Aorta (tissue), 5 donors: ENCODE measurements around the gene SEC23B. TPM values are rescaled to one million over a fixed set of nuclear protein-coding genes. Genes with fewer than 3 reads are reported as not detected.

ENCODE experiments used
- ATAC-seq: fragments of 200-7000 bp; cut with Tn5 transposase; one replicate; pipeline ENCODE4 v1.9.1; 2022; ENCODE audit warnings: moderate library complexity; ENCODE audit not compliant: low FRiP score
- DNase-seq, 2 donors: peaks; one replicate each; pipeline ENCODE4 v3.0.0-alpha.2; 2020
- H3K27ac ChIP-seq, 2 donors: one replicate each; pipeline ENCODE4 v1.5.1; 2013; ENCODE audit warnings: low read length in 2 of 2, mild to moderate bottlenecking in 2 of 2, moderate library complexity in 2 of 2, control low read depth in 1 of 2, inconsistent platforms in 1 of 2, low read depth in 1 of 2
- H3K27me3 ChIP-seq, 2 donors: one replicate each; pipeline ENCODE4 v1.6.1; 2013; ENCODE audit warnings: control low read depth in 1 of 2, low read length in 1 of 2, mild to moderate bottlenecking in 1 of 2, moderate library complexity in 1 of 2; ENCODE audit not compliant: insufficient read depth in 2 of 2, control insufficient read depth in 1 of 2
- H3K36me3 ChIP-seq, 2 donors: one replicate each; pipeline ENCODE4 v1.6.1; 2013; ENCODE audit warnings: control low read depth in 1 of 2, low read length in 1 of 2, mild to moderate bottlenecking in 1 of 2; ENCODE audit not compliant: insufficient read depth in 2 of 2, control insufficient read depth in 1 of 2
- H3K4me1 ChIP-seq, 2 donors: one replicate each; pipeline ENCODE4 v1.6.1; 2013; ENCODE audit warnings: low read length in 2 of 2, control low read depth in 1 of 2, mild to moderate bottlenecking in 1 of 2, moderate library complexity in 1 of 2; ENCODE audit not compliant: insufficient read depth in 2 of 2, control insufficient read depth in 1 of 2
- H3K4me3 ChIP-seq, 2 donors: one replicate each; pipeline ENCODE4 v1.5.1; 2013; ENCODE audit warnings: low read length in 2 of 2, control low read depth in 1 of 2, mild to moderate bottlenecking in 1 of 2
- H3K9me3 ChIP-seq: one replicate; pipeline ENCODE4 v1.6.1; 2013; ENCODE audit warnings: mild to moderate bottlenecking, low read length; ENCODE audit not compliant: control insufficient read depth
- WGBS, 2 donors: extraction: QIAGEN DNeasy Blood & Tissue Kit; methylation state at CpG; one replicate each; pipeline ENCODE4 v1.1.7; 2013; 5-methylcytosine and 5-hydroxymethylcytosine counted together
- intact Hi-C, 2 donors: fragments of 100-400 bp; cut with DNase I; formaldehyde crosslinking; loops; one replicate each; pipeline versions ENCODE4 v1.14.2 to v1.15.0; 2022
- long read RNA-seq, 2 donors: library from polyadenylated mRNA; unstranded; transcript quantifications; one replicate each; pipeline ENCODE4 v2.0.0, GENCODE V29; 2020 to 2021
- polyA plus RNA-seq, 2 donors: library from polyadenylated mRNA; stranded (reverse); fragments of 200-250 nt; gene quantifications; one replicate each; pipeline ENCODE4 v1.2.3, GENCODE V29; 2013
- total RNA-seq, 2 donors: library from RNA; stranded (reverse); fragmentation: NEBNext Ultra II Directional; extraction: Animal tissue kit (Norgen Biotek cat#: 25700); gene quantifications; one replicate each; pipeline ENCODE4 v1.2.1, GENCODE V29; 2021
- donor health status: healthy with polysubstance abuse.
- donor health status: Bipolar disorder and iron deficiency.
- donor health status: DM: no; HTN: no; CAD: no.
- donor health status: DM: no; HTN: no; CAD: no.
- donor health status: DM: yes; HTN: yes; CAD: no.

The SEC23B gene
- total RNA-seq = 10 to 100 TPM; 30.6 to 37.5 TPM
- 10 to 100 TPM in 1 of 2 donors, 1 to 10 TPM in 1; 8.9 to 14.4 TPM for polyA plus RNA-seq
- long read RNA-seq, donor 1, transcript SEC23B-204 (20 exons, 3,484 nt) = minor isoform, 35 of 145 reads
- long read RNA-seq, donor 1, transcript SEC23B-202 (20 exons, 3,464 nt) = major isoform, 70 of 145 reads
- long read RNA-seq, donor 1, partial matches to known transcripts = 26 of 145 reads
- long read RNA-seq, donor 1, other reads (novel, unspliced or antisense) = 14 of 145 reads
- long read RNA-seq, donor 2, transcript SEC23B-202 (20 exons, 3,464 nt) = major isoform, 5 of 16 reads
- long read RNA-seq, donor 2, partial matches to known transcripts = 4 of 16 reads
- long read RNA-seq, donor 2, other reads (novel, unspliced or antisense) = 3 of 16 reads

DNA sequence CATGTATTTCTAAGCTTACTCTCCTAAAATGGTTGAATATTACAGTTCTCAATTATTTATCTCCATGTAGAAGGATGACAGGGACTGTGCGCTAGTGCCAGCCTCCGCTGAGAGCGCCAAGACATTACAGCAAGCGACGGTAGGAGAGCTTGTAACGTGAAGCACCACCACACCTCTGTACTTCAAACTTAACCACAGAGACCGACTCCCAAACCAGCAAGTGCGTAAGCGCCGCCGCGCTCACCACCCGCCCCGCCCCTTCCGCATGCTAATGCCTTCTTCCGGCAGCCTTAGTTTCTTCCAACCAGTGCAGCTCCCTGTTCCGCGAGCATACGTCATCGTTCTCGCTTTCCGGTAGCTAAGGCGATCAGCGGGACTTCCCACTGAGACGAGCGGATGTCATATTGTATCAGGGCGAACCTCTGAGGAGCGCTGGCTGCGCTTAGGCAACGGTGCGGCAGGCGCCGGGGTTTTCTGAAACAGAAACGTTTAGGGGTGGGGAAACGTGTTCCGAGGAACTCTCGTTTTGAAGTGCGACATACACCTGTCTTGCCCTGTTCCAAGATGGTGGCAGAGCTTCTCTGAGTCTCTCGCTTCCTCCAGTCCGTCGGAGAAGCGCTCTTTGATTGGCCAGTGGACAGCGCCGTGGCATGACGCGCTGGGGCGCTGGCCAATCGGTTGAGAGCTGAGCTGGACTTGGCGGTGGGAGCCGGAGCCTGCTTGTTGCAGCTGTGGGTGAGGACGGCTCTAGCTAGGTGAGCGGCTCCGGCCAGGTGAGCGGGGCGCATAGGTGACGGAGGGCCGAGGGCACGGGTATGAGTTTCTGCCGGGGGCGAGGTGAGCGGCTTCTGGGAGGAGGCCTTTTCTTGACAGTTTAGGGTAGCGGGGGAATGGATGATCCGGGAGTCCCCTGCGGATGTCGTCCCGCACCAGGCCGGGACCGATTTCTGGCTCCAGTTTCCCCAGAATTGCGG is at the start of gene SEC23B:
Gene SEC23B, plus strand, starts transcription at position 723 of the 974 bp plus-strand sequence. CDS start 2,896 bp downstream, outside the sequence.
- WGBS, 2 donors = 0% methylated on average over 69 of the region's 69 CpGs
- H3K4me3 ChIP-seq = peak within 1 kb of the TSS; percentile 49 to 60
- H3K4me1 ChIP-seq = no peaks in the 10 kb centered on the region
- DNase-seq (peak; percentile 99), ATAC-seq (peak; percentile 100)
- H3K36me3 ChIP-seq = no peaks in the 10 kb centered on the region
- intact Hi-C loops = loop anchor here (5.0 kb wide), 2 partner anchors 40 to 60 kb away; partner anchors contain the start of genes DZANK1 (in 2 of the 2), POLR3F (in 2 of the 2) and SMIM26 (in 1 of the 2)
- peak within 1 kb of the TSS; percentile 45 to 84 for H3K27ac ChIP-seq
- no peaks in the 10 kb centered on the region for H3K9me3 ChIP-seq
- H3K27me3 ChIP-seq = no peaks in the 10 kb centered on the region

DNA sequence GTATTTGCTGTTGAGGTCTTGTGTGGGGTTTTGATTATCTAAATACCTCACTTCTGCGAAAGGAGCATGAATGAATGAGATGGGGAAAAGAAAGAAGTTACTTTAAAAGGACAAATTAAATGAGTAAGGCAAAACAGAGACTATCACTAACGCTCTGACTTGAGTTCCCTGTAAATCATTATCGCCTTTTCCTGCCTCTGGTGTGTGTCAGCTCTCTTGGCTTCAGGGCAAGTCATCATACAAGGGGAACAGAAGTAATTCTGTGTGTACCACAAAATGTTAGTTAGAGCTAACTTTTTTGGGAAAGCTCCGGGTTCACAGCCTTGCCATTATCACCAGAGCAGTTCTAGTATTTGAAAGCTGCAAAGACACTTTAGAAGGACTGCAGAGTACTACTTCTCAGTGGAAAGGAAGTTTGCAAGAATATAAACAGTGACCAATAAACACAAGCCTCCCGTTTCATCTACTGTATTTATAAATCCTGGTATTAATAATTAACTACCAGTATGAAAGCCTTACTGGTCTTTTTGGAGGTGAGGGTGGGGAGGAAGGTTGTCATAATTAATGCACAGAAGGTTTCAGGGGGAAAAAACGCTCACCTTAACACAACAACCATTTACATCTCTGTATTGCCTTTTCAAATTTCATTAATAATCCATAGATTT is 42.1 kb upstream of the SEC23B start:
- intact Hi-C loops = loop anchor here (5.0 kb wide), 1 partner anchor 42 kb away; the partner anchor contains the start of gene SEC23B (in 2 of the 2)
- Histone ChIP-seq H3K4me3 (no peak overlapping the region), H3K27ac (no peak overlapping the region), H3K27me3 (no peaks in the 10 kb centered on the region), H3K9me3 (no peaks in the 10 kb centered on the region), H3K36me3 (no peaks in the 10 kb centered on the region), H3K4me1 (no peaks in the 10 kb centered on the region)
- ATAC-seq = no peak
- WGBS, 2 donors = 46 to 52% methylated on average over 6 of the region's 6 CpGs
- DNase-seq = no peak

DNA sequence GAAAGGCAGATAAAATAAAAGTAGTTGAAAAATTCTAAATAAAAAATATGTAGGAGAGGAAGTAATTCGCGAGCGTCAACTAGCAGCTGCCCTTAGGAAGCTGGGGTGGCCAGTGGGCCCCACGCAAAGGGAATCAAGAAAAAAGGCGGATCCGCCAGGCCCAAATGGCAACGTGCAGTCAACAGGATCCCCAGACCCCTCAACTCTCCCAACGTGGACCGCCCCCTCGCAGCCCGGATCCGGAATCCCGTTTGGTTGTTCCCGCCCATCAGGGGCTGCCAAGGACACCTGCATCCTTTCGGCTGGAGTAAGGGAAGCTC is 41.2 kb upstream of the SEC23B start:
- Histone ChIP-seq H3K4me3 (peak overlapping the region; percentile 28 to 56), H3K36me3 (no peaks in the 10 kb centered on the region), H3K9me3 (no peaks in the 10 kb centered on the region), H3K27ac (no peak overlapping the region), H3K4me1 (no peaks in the 10 kb centered on the region), H3K27me3 (no peaks in the 10 kb centered on the region)
- DNase-seq = no peak
- WGBS, 2 donors = 0 to 2% methylated on average over 13 to 15 of the region's 15 CpGs
- intact Hi-C loops = loop anchor here (5.0 kb wide), 1 partner anchor 41 kb away; the partner anchor contains the start of gene SEC23B (in 2 of the 2)
- peak; percentile 84 for ATAC-seq

DNA sequence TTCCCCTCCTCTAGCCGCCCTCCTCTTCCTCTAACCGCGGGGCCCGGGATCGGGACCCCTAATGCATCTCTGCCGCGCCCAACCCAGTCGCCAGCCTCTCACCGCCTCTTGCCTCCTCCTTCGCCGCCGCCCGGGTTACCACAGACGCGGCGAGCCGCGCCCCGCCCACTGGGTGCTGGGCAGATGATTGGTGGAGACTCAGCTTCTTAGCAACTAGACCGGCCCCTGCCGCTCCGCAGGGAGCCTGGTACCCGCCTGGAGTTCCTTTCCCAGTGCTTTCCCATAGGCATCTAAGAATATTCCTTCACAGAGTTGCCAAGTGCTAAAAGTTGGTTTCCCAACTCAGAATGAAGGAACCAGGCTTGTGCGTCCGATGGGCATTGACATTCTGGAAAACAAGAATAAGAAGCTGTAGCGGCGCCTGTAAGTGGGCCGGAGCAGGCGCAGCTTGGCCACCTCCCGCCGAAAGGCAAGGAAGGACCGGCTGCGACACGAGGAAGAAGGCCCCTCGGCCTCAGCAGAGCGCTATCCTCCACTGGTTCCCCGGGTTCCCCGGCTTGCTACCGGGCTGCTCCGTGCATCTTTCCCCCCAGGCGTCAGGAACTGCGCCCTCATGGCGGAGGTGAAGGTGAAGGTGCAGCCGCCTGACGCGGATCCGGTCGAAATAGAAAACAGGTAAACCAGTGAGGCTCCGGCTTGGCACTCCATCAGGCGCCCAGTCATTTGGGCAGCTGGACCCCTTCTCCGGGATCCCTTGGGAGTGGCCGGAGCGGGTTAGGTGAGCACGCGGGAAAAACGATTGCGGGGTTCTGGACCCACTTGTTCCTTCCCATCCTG is 40.6 kb upstream of the SEC23B start, which contains the start of the genes DZANK1 and POLR3F:
Gene DZANK1, minus strand, starts transcription at position 137 of the 837 bp plus-strand sequence. CDS start 1,672 bp downstream, outside the sequence.
Gene POLR3F, plus strand, starts transcription at position 497 of the 837 bp plus-strand sequence. Its CDS starts 117 bp downstream, at position 614.
- intact Hi-C loops = loop anchor here (5.0 kb wide), 1 partner anchor 40 kb away; the partner anchor contains the start of gene SEC23B (in 2 of the 2)
- Histone ChIP-seq H3K27ac (peak within 1 kb of the TSS in 1 of 2 donors; percentile 48), H3K36me3 (no peaks in the 10 kb centered on the region), H3K9me3 (no peaks in the 10 kb centered on the region), H3K4me1 (no peaks in the 10 kb centered on the region), H3K27me3 (no peaks in the 10 kb centered on the region), H3K4me3 (peak within 1 kb of the TSS; percentile 57 to 60)
- WGBS, 2 donors = 0% methylated on average over 57 of the region's 57 CpGs
- peak; percentile 98 for DNase-seq
- ATAC-seq = peak; percentile 100

DNA sequence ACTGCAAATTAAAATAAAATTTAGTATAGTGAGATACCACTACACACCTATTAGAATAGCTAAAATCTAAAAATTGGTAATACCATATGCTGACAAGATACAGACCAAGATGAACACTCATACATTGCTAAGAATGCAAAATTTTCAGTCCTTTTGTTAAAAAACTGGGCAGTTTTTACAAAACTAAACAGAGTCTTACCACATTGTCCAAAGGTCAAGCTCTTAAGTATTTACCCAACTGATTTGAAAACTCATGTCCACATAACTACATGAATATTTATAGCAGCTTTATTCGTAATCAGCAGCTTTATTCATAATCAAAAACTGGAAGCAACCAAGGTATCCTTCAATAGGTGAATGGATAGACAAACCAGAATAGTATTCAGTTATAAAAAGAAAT is 30.5 kb upstream of the SEC23B start:
- ATAC-seq (no peak), DNase-seq (no peak)
- no peaks in the 10 kb centered on the region for H3K27me3 ChIP-seq
- H3K27ac ChIP-seq = no peak overlapping the region
- no peaks in the 10 kb centered on the region for H3K4me1 ChIP-seq
- H3K4me3 ChIP-seq = no peak overlapping the region
- intact Hi-C loops = no loop called here
- no peaks in the 10 kb centered on the region for H3K9me3 ChIP-seq
- WGBS, 2 donors = 85 to 87% methylated on average over 1 of the region's 1 CpG
- peaks cover 0 to 7% of the 10 kb centered on the region in 2 donors for H3K36me3 ChIP-seq

DNA sequence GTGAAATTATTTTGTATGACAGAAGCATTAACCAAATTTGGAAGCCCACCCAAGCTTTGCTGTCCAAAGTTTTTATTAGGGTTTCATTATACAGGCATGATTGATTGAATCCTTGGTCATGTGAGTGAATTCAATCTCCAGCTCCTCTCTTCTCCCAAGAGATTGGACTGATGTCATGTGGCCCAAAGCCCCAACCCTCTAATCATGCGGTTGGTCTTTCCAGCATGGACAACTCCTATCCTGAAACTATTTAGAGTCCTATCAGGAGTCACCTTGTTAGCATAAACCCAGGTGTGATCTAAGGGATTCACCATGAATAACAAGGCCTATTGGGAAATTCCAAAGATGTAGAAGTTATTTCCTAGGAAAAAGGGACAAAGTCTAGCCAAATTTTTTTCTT is 29.9 kb upstream of the SEC23B start:
- no peak overlapping the region for H3K4me3 ChIP-seq
- no peak for ATAC-seq
- H3K9me3 ChIP-seq = no peaks in the 10 kb centered on the region
- H3K4me1 ChIP-seq = no peaks in the 10 kb centered on the region
- DNase-seq = no peak
- intact Hi-C loops = no loop called here
- H3K36me3 ChIP-seq = peaks cover 0 to 9% of the 10 kb centered on the region in 2 donors
- WGBS, 2 donors = 66 to 75% methylated on average over 1 of the region's 1 CpG
- H3K27me3 ChIP-seq = no peaks in the 10 kb centered on the region
- no peak overlapping the region for H3K27ac ChIP-seq

DNA sequence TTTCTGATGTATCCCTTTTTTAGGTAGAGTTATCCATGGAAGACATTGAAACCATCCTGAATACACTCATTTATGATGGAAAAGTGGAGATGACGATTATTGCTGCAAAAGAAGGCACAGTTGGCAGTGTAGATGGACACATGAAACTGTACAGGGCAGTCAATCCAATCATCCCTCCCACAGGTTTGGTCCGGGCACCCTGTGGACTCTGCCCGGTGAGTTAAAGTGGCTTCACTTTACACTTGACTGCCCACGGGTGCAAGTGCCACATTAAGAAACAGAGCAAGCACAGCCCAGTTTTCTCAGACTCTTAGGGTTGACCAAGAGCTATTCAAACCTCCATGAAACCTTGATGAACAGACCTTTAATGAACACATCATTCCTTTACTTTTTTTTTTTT is 26.1 kb upstream of the SEC23B start:
- Histone ChIP-seq H3K4me3 (no peak overlapping the region), H3K4me1 (no peaks in the 10 kb centered on the region), H3K27ac (no peak overlapping the region), H3K9me3 (no peaks in the 10 kb centered on the region), H3K27me3 (no peaks in the 10 kb centered on the region), H3K36me3 (peaks cover 0 to 7% of the 10 kb centered on the region in 2 donors)
- no peak for DNase-seq
- intact Hi-C loops = no loop called here
- 92% methylated on average over 4 of the region's 4 CpGs for WGBS, 2 donors
- no peak for ATAC-seq
